Measurements from ENCODE around the gene TGFB1I1. TPM values are rescaled to one million over a fixed set of nuclear protein-coding genes. Genes with fewer than 3 reads are reported as not detected.

Gene TGFB1I1
- total RNA-seq = 10 to 100 TPM; 34.8 to 45.0 TPM

DNA sequence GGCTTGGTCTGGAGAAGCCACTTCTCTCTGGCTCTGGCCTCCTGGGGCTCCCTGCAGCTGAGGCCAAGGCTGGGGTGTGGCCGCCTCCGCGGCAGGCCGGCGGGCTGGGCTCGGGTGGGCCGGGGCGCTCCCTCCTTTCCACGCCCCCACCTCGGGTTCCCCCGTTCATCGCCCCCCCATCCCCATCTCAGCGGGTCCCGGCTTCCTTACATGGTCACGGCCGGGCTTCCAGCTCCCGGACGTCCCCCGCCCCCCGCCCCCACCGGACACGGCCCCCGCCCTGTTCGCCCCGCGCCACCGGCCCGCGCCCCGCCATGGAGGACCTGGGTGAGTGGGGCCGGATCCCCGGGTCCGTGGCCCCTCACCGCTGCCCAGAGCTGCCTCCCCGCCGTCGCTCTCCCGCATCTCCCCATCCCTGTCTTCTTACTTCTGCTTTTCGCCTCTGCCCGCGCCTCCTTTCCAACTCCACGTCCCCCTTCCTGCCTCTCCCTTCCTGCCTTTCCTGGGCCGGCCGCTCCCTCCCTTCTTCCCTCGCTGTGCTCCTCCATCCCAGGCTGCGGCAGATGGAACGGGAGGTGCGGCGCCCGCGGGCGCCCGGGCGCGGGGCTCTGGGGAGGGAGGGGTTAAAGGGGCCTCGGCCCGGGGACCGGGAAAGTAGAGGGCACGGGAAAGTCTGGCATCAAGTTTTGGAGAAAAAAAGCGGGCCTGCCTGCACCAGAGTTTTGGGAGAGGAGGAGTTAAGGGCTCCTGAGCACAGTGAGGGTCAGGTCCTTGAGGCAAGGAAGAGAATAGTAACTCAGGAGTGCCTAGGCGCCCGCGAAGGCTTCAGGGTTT lies at the start of gene TGFB1I1:
Gene TGFB1I1 (plus strand): TSS at position 278 of the 834 bp plus-strand sequence. CDS start 37 bp downstream, at position 315.

DNA sequence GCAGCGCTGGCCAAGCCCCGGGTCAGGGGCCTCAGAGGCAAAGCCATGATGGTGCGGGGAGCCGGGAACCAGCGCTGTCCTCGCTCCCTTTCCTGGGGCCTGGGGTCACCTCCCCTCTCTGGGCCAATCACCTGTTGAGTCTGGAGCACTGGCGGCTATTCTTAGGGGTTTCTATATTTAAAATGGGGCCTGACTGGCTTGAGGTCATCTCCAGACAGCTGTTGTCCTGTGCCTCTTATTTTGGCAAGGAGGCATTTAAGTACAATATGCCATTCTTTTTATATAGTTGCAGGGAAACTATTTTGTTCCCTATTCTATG lies 43.7 kb upstream of the TGFB1I1 start, which contains the start of gene COX6A2:
Gene COX6A2 (minus strand): TSS at position 82 of the 319 bp plus-strand sequence. CDS start 35 bp downstream, at position 47.

DNA sequence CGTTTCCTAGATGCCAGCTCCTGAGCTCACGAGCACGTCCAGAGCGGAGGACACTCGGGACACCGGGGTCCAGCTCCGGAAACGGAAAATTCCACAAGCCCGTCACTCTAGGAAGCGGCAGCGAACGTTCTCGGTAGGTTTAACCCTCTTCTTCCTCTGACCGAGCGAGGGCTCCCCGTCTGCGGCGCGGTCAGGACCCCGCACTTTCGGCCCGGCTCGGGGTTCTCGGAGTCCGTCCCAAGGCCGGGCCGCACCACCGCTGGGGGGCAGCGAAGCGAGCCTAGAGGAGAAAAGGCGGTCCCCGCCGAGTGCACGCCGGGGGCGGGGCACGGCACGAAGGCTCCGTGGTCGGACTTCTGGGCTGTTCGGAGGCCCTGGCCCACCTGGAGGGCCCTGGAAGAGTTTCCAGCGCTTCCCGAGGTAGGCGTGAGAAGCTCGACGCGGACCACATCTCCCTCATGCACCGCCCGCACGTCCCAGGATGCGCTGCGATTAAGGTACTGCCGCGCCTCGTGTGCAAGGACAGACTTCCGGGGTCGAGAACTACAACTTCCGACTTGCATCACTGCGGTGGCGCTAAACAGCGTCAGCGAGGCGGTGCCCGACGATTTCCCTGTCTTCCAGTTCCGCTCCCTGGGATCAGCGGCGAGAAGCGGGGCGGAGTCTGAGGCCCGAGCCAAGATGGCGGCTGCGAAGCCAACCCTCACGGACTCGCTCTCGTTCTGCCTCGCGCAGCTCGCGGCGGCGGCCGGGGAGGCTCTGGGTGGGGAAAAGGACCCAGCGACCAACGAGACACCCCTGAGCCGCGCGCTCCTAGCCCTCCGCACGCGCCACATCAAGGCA lies 12.9 kb upstream of the TGFB1I1 start, which contains the start of gene ARMC5:
Gene ARMC5 (plus strand): TSS at position 658 of the 843 bp plus-strand sequence. CDS start 24 bp downstream, at position 682.

DNA sequence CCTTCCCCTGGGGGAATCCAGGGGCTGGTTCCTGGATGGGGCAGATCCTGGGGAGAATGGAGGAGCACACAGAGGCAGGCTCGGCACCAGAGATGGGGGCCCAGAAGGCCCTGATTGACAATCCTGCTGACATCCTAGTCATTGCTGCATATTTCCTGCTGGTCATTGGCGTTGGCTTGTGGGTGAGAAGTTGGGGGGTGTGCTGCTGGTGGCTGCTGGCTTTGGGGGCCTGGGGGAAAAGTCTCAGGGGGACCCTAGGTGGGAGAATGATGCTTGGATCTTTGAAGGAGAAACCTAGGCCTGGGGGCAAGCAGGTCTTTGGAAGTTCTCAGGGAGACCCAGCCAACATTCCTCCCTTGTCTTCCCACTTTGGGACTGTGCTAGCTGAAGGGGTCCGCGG lies 11.1 kb downstream of the TGFB1I1 start, which contains the start of gene SLC5A2:
Gene SLC5A2 (plus strand): TSS at position 43 of the 400 bp plus-strand sequence. CDS start 14 bp downstream, at position 57.

DNA sequence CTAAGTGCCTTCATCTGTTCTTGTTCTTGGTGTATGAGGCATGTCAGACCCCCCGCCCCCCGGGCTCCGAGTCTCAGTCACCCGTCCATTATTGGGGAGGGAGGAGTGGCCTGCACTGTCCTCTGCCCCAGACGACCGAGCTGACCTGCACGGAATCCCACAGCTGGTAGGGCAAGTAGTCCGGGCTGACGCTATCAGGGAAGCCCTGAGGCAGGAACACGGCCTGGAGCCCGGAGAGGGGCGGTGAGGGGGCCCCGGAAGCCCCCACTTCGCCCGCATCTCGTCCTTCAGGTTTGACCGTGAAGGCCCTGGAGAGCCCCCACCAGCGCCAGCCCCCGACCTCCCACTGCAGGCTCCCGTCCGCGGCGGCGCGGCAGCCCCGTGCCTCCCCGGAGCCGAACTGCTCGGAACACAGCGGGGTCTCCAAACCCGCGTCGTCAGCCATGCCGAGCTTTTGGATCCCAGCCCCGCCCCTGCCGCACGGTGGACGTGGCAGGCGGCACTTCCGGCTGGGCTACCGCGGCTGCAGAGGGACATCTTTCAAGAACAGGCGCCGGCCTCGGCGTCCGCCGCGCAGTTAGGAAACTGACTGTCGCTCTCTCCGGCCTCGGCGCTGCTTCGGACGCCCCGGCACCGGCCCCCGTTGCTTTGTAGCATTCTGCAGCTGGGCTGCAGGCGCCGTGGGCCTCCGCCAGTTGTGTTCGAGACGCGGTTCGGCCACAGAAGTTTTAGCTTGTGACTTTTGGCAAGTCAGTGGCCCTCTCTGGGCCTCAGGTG lies 36.2 kb downstream of the TGFB1I1 start, which contains the start of gene RUSF1:
Gene RUSF1 (minus strand): TSS at position 463 of the 777 bp plus-strand sequence. CDS start 18 bp downstream, at position 445.

Other genes starting within 250 kb of the TGFB1I1 start
- gene ITGAM, start 212.2 kb upstream of the TGFB1I1 start, total RNA-seq = 1 to 10 TPM in 1 of 2 donors, under 1 TPM in 1; under 0.01 to 1.0 TPM
- gene ITGAX, start 117.0 kb upstream of the TGFB1I1 start, total RNA-seq = 1 to 10 TPM in 1 of 2 donors, under 1 TPM in 1; 1.00 to 4.1 TPM
- not detected for gene ITGAD, start 78.8 kb upstream of the TGFB1I1 start, total RNA-seq
- not detected for gene COX6A2, start 43.8 kb upstream of the TGFB1I1 start, total RNA-seq
- under 1 TPM; under 0.01 to 0.34 TPM for gene ZNF843, start 29.4 kb upstream of the TGFB1I1 start, total RNA-seq
- gene ARMC5, start 12.7 kb upstream of the TGFB1I1 start, total RNA-seq = 10 to 100 TPM in 1 of 2 donors, 1 to 10 TPM in 1; 8.7 to 12.0 TPM
- not detected for gene SLC5A2, start 11.0 kb downstream of the TGFB1I1 start, total RNA-seq
- 10 to 100 TPM; 35.0 to 36.5 TPM for gene RUSF1, start 36.2 kb downstream of the TGFB1I1 start, total RNA-seq
- gene AHSP, start 55.7 kb downstream of the TGFB1I1 start, total RNA-seq = not detected